ENCODE results near the gene XDH.

- TF ChIP-seq POLR2AphosphoS5 (IDR thresholded peaks at IDR 0.05; ENCODE audit: insufficient read depth in 1 of 2, low read depth in 1 of 2): no peak
- no peak for TF ChIP-seq CTCF (IDR thresholded peaks at IDR 0.05)
Observed at GRCh38 chr2:31286961-31287550, 127.5 kb downstream of the XDH start.
